Esophagus squamous epithelium (tissue), 5 donors: Measurements from ENCODE around the gene H19. TPM values are rescaled to one million over a fixed set of nuclear protein-coding genes. Genes with fewer than 3 reads are reported as not detected.

Source experiments
- DNase-seq: peaks from one replicate; lab custom pipeline; 2025; lab: John Stamatoyannopoulos, UW
- H3K27ac ChIP-seq, 4 donors: fragments of 200-600 bp; sonication (generic); one replicate each; pipeline ENCODE4 v1.5.1; 2016 to 2019; ENCODE audit warnings: mild to moderate bottlenecking in 1 of 4
- H3K27me3 ChIP-seq, 4 donors: fragments of 200-600 bp; sonication (generic); 1 replicate in 3 of 4; 2 replicates in 1 of 4; pipeline versions ENCODE4 v1.5.1 to v1.6.0; 2017 to 2021; ENCODE audit warnings: antibody characterized with exemption in 1 of 4
- H3K36me3 ChIP-seq, 3 donors: fragments of 200-600 bp; sonication (generic); one replicate each; pipeline ENCODE4 v1.5.1; 2016 to 2019
- H3K4me1 ChIP-seq, 3 donors: fragments of 200-600 bp; sonication (generic); one replicate each; pipeline ENCODE4 v1.5.1; 2017 to 2019
- H3K4me3 ChIP-seq, 4 donors: fragments of 200-600 bp; sonication (generic); 1 replicate in 3 of 4; 2 replicates in 1 of 4; pipeline ENCODE4 v1.5.1; 2016 to 2019; ENCODE audit warnings: mild to moderate bottlenecking in 2 of 4, moderate library complexity in 1 of 4
- H3K9me3 ChIP-seq, 3 donors: fragments of 200-600 bp; sonication (generic); one replicate each; pipeline ENCODE4 v1.5.1; 2016 to 2019
- CTCF ChIP-seq, 6 experiments: fragments of 450-650 bp in 4 of 6; fragments of 200-600 bp in 2 of 6; sonication (generic) in 2 of 6; IDR thresholded peaks; one replicate each; pipeline ENCODE4 v1.5.1; 2016 to 2019; ENCODE audit warnings: antibody characterized with exemption in 6 of 6, mild to moderate bottlenecking in 4 of 6, moderate library complexity in 4 of 6
- POLR2A ChIP-seq, 4 donors: fragments of 450-650 bp; IDR thresholded peaks; one replicate each; pipeline ENCODE4 v1.6.1; 2017; ENCODE audit warnings: antibody characterized with exemption in 4 of 4, mild to moderate bottlenecking in 4 of 4, moderate library complexity in 3 of 4
- WGBS, 2 donors: methylation state at CpG; one replicate each; pipeline ENCODE4 v1.1.5; 2018; 5-methylcytosine and 5-hydroxymethylcytosine counted together
- intact Hi-C: fragments of 100-400 bp; cut with DNase I; formaldehyde crosslinking; loops from one replicate; pipeline ENCODE4 v1.15.0; 2022
- total RNA-seq, 4 donors: library from RNA; depleted of rRNA; stranded (reverse); fragments of >200 nt; gene quantifications; one replicate each; pipeline ENCODE4 v1.1.0, GENCODE V29; 2016
- donor health status: DM: yes; HTN: yes; CAD: no.

H19 gene
- total RNA-seq, 4 donors from 2014 or later = 4.7 to 121 (median 47.8) TPM

GRCh38 chr11:2035382-2035781, 37.7 kb upstream of the H19 start:
- H3K4me3 ChIP-seq = no peak overlapping the region
- H3K27me3 ChIP-seq = no peaks in the 10 kb centered on the region
- DNase-seq = no peak
- intact Hi-C loops = no loop called here
- no peak for TF ChIP-seq CTCF (IDR thresholded peaks at IDR 0.05)
- no peak for TF ChIP-seq POLR2A (IDR thresholded peaks at IDR 0.05)
- no peak overlapping the region for H3K27ac ChIP-seq
- H3K9me3 ChIP-seq = no peaks in the 10 kb centered on the region
- no CpG with 5 or more reads among the region's 14 CpGs for WGBS, 2 donors
- no peaks in the 10 kb centered on the region for H3K36me3 ChIP-seq
- H3K4me1 ChIP-seq = no peaks in the 10 kb centered on the region

GRCh38 chr11:2031058-2031457, 33.4 kb upstream of the H19 start:
- H3K36me3 ChIP-seq = no peaks in the 10 kb centered on the region
- H3K27me3 ChIP-seq = no peaks in the 10 kb centered on the region
- no peaks in the 10 kb centered on the region for H3K9me3 ChIP-seq
- intact Hi-C loops = no loop called here
- no peak overlapping the region for H3K4me3 ChIP-seq
- H3K27ac ChIP-seq = no peak overlapping the region
- no peaks in the 10 kb centered on the region for H3K4me1 ChIP-seq
- no CpG with 5 or more reads among the region's 10 CpGs for WGBS, 2 donors
- TF ChIP-seq CTCF (IDR thresholded peaks at IDR 0.05) (no peak), POLR2A (IDR thresholded peaks at IDR 0.05) (no peak)
- no peak for DNase-seq

GRCh38 chr11:2027708-2028107, 30.1 kb upstream of the H19 start:
- Histone ChIP-seq H3K4me1 (no peaks in the 10 kb centered on the region), H3K36me3 (no peaks in the 10 kb centered on the region), H3K9me3 (no peaks in the 10 kb centered on the region), H3K27me3 (no peaks in the 10 kb centered on the region), H3K27ac (no peak overlapping the region), H3K4me3 (no peak overlapping the region)
- intact Hi-C loops = no loop called here
- TF ChIP-seq CTCF (IDR thresholded peaks at IDR 0.05) (no peak), POLR2A (IDR thresholded peaks at IDR 0.05) (no peak)
- WGBS, 2 donors = no CpG with 5 or more reads among the region's 15 CpGs
- DNase-seq = no peak

GRCh38 chr11:2015025-2015424, 17.4 kb upstream of the H19 start:
- no peak overlapping the region for H3K27ac ChIP-seq
- TF ChIP-seq POLR2A (IDR thresholded peaks at IDR 0.05) (no peak), CTCF (IDR thresholded peaks at IDR 0.05) (no peak)
- H3K4me3 ChIP-seq = no peak overlapping the region
- no peak for DNase-seq
- WGBS, 2 donors = no CpG with 5 or more reads among the region's 14 CpGs
- H3K4me1 ChIP-seq = no peaks in the 10 kb centered on the region
- no peaks in the 10 kb centered on the region for H3K9me3 ChIP-seq
- no peaks in the 10 kb centered on the region for H3K36me3 ChIP-seq
- no peaks in the 10 kb centered on the region for H3K27me3 ChIP-seq
- intact Hi-C loops = no loop called here

GRCh38 chr11:2012440-2012839, 14.8 kb upstream of the H19 start:
- H3K4me1 ChIP-seq = no peaks in the 10 kb centered on the region
- H3K27me3 ChIP-seq = no peaks in the 10 kb centered on the region
- no peak for DNase-seq
- H3K4me3 ChIP-seq = no peak overlapping the region
- intact Hi-C loops = no loop called here
- H3K27ac ChIP-seq = no peak overlapping the region
- no peaks in the 10 kb centered on the region for H3K9me3 ChIP-seq
- WGBS, 2 donors = no CpG with 5 or more reads among the region's 25 CpGs
- H3K36me3 ChIP-seq = no peaks in the 10 kb centered on the region
- TF ChIP-seq POLR2A (IDR thresholded peaks at IDR 0.05) (no peak), CTCF (IDR thresholded peaks at IDR 0.05) (no peak)
